ENCODE results near the gene SYDE2.
"Not testable (repeated sequence)": the region's sequence is repeated elsewhere in the genome, so short reads cannot be mapped to it uniquely, and the experiment has no call there.

SYDE2 gene

DNA sequence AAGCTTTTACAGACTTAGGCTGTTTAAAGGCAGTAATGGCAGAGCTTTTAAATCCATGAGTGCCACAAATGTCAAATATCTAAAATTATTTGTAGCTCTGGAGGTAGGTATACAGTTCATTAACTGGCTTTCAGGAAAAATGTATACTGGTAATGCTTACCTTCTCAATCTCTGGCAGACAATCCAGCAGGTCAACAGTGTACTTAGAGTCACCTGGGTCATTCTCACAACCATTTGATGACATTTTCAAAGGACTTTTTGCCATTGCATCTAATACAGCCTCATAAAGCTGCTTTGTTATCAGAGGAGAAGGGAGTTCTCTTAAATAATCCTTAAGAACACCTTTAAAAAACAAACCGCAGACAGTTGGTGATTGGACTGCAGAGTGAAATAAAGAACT is 31.9 kb downstream of the SYDE2 start:
- no peak for DNase-seq

DNA sequence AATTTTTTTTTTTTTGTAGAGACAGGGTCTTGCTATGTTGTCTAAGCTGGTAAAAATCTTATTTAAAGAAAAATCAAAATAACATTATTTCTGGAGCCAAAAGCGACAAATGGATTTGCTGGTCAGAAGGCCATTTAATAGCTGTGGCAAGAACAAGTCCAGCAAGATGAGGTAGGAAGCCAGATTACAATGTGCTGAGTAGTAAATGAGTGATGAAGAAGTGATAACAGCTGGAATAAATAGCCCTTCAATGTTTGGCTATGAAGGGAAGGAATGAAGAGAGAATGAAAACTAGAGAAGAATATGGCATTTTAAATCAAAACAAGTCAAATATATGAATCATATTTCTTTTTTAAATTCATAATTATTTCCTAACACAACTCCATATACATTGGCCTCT is 34.5 kb downstream of the SYDE2 start:
- no peak for DNase-seq

DNA sequence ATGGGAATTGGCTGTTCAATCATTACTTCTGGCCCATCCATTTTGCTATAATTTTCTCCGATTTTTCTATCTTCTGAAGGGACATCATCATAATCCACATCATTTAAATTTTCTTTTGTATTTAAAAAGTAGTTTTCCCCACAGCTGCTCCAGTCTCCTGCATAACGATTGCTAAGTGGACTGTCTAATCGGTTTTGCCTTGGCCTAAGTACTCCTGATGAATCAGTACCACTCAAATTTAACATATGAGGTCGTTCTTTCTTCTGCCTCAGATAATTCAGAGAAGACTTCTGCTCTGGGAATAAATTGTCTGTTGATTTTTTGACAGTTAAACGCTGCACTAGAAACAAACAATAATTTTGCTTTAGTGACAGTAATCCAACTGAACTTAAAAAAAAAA is 41.9 kb downstream of the SYDE2 start:
- no peak for DNase-seq

DNA sequence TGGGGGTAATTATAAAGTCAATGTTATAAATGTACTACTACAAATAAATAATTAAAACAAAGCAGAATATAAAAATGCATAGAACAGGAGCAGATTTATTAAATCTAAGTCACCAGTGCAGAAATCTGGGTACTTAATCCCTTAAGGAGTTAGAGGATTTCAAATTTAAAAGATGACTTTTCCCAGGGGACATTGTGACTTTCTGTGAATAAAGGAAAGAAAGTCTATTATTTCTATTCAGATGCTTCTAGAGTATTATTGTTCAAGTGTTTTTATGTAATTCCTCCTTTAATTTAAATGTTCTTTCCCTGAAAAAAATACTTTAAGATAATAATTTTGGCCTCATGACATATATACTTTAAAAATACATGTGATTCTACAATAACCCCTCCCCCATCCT is 43.4 kb downstream of the SYDE2 start:
- no peak for DNase-seq

DNA sequence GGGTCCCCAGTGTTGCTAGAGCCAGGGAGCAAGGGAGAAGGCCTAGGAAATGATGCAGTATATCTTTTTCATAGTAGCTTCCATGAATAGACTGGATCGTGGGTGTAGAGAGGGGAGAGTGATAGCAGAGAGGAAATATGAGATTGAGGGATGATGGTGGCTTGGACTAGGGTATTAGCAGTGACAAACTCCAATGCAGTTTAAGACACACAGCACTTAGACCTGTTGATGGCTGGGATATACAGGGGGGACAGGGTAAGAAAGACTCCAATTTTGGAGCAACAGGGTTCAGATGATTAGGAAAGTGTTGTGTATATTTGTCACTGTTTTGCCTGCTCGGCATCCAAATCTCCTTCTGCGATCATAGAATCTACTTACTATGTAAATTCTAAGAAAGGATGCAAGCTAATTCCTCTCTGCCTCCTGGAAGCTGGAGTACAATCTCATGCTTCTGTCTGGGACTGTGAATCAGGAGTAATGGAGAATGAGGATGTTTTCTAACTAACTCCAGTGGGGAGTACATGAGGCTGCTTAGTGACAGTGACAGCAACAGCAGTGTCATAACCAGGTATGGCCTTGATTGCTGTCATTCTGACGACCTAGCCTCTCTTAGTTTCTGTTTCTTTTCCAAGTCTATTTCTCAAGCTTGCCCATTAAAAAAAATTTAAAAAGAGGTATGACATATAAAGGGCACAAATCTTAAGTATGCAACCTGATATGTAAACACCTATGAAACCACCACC is 47.5 kb downstream of the SYDE2 start:
- DNase-seq, result no peak

GRCh38 chr1:85151446-85151845 is 49.4 kb downstream of the SYDE2 start:
- no peak for DNase-seq

DNA sequence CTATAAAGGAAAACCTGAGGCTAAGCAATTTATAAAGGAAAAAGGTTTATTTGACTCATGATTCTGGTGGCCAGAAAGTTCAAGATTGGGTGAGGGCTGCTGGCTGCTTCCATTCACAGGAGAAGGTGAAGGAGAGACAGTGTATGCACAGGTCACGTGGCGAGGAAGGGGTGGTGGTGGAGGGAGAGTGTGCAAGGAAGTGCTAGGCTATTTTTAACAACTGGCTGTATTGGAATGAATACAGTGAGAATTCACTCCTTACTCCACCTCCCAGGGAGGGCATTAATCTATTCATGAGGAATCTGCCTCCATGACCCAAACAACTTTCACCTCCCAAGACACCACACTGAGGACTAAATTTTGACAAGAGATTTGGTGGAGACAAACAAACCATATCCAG is 51.0 kb downstream of the SYDE2 start:
- no peak for DNase-seq

DNA sequence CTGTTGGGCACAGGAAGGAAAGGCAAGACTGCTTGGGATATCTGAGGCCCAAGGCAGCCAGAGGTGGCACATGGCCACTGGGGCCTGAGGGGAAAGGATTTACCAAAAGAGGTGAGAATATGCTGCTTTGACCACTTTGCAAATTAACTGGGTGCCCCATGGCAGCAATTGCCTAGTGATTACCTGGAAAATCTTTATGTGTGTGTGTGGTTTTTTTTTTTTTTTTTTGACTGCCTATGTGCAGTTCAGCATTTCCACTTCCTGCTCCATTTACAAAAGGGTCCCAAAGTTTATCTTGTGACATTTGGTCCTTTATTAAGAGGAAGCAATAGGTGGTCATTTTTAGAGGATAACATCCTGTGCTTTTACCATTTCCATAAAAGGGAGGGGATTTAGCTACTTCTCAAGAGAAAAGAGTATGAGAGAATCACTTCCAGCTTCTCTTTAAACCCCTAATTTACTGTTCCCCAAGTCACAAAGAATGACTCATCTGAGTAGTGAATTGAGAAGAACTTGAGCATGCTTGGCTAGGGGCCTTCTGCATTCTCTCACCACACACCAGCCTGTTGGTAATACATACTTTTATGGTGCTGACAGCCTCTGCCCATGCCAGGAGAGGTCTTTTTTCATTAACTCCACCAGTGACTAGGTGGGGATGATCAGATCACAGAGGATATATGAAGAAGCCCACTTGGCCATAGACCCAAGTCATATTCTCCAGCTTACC is 52.1 kb downstream of the SYDE2 start:
- no peak for DNase-seq

- no peak for DNase-seq
Measured at GRCh38 chr1:85146972-85147359, 53.9 kb downstream of the SYDE2 start.

DNA sequence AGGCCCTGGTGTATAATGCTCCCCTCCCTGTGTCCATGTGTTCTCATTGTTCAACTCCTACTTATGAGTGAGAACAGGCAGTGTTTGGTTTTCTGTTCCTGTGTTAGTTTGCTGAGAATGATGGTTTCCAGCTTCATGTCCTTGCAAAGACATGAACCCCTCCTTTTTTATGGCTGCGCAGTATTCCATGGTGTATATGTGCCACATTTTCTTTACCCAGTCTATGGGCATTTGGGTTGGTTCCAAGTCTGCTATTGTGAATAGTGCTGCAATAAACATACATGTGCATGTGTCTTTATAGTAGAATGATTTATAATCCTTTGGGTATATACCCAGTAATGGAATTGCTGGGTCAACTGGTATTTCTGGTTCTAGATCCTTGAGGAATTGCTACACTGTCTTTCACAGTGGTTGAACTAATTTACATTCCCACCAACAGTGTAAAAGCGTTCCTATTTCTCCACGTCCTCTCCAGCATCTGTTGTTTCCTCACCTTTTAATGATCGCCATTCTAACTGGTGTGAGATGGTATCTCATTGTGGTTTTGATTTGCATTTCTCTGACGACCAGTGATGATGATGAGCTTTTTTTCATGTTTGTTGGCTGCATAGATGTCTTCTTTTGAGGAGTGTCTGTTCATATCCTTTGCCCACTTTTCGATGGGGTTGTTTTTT is 54.4 kb downstream of the SYDE2 start:
- not testable (repeated sequence) for DNase-seq

DNA sequence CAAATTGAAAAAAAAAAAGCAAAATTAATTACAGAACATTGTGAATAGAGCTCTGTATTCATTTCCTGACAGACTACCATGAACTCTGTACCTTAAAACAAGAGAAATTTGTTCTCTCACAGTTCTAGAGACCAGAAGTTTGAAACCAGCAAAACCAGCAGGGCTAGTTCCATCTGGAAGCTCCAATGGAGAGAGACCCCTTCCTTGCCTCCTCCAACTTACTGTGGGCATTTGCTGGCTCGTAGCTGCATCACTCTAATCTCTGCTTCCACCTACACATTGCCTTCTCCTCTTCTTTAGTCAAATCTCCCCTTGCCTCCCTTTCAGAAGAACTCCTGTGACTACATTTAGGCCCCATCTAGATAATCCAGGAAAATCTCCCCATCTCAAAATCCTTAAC is 56.5 kb downstream of the SYDE2 start:
- DNase-seq, result no peak

- DNase-seq, result no peak
Measured at GRCh38 chr1:85142753-85143152, 58.1 kb downstream of the SYDE2 start.

GRCh38 chr1:85138439-85138838 is 62.4 kb downstream of the SYDE2 start:
- DNase-seq, result not testable (repeated sequence)

GRCh38 chr1:85137660-85138059 is 63.2 kb downstream of the SYDE2 start:
- peak; percentile 96 for DNase-seq

GRCh38 chr1:85135392-85135798 is 65.4 kb downstream of the SYDE2 start:
- no peak for DNase-seq

- DNase-seq, result peak; percentile 91
Measured at GRCh38 chr1:85134583-85135391, 66.0 kb downstream of the SYDE2 start.

DNA sequence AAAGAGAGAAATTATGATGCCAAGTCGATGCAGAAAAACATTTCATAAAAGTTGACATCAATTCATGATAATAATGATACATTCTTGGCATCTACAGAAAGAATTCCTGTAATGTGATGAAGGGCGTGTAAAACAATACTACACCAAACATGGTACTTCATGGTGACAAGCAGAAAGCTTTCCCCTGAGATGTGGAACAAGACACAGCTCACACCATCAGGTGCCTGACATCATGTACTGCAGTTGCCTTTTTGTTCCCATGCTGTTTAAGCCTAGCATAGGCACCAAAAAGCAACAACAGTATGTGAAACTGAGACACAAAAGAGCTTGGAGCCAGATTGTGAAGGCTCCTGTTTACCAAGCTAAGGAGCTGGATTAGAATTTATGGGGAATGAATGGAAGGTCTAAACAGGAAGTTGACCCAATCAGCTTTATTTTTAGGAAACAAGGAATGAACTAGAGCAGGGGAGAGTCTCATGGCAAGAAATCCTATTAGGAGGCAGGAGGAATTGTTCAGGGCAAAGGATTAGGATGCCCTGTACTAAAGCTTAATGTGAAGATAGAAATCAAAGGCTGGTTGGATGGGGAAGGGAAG is 67.2 kb downstream of the SYDE2 start:
- DNase-seq, result no peak

DNA sequence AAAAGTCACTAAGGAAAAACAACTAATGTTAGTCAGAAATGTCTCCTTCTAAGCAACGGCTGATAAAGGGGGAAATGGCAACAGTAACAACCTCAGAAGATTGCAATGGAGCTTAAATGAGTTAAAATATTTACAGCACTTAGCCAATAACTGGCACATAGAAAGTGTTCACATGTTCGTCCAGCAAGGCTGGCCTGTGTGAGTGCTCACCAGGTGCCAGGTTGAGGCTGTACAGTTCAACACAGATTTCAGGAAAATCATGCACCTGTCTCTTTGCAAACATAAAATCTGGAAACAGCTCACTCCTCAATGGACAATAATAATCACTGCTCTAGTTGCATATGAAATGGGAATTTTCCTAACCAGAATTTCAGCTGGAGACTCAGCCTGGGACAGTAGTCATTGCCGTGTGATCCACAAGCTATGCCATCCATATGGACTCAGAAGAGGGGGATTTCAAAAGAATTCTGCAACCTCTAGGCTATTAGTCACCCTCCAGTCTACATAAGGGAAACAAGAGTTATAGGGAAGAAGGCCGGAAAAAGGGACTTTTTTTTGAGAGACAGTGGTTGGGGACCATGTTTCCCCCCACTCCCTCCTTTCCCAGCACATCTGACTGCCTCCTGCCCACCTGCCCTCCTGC is 68.6 kb downstream of the SYDE2 start:
- no peak for DNase-seq

- DNase-seq, result no peak
Measured at GRCh38 chr1:85128316-85128715, 72.5 kb downstream of the SYDE2 start.

GRCh38 chr1:85125891-85126290 is 74.9 kb downstream of the SYDE2 start:
- no peak for DNase-seq

GRCh38 chr1:85124091-85124490 is 76.7 kb downstream of the SYDE2 start:
- no peak for DNase-seq

GRCh38 chr1:85122169-85122568 is 78.6 kb downstream of the SYDE2 start:
- DNase-seq, result no peak
